GM23248 (cell line): ENCODE results near the gene RNASEH2C. TPM values are rescaled to one million over a fixed set of nuclear protein-coding genes. Genes with fewer than 3 reads are reported as not detected.

Source experiments
- DNase-seq: peaks from one replicate; pipeline ENCODE4 v3.0.0-alpha.2; 2015
- H2AFZ ChIP-seq: fragments of 200-600 bp; sonication (generic); 2 replicates; pipeline ENCODE4 v1.6.1; 2016; ENCODE audit warnings: antibody characterized with exemption
- H3F3A ChIP-seq: fragments of 200-600 bp; sonication (generic); 2 replicates; pipeline ENCODE4 v1.6.1; 2016; ENCODE audit warnings: mild to moderate bottlenecking, antibody characterized with exemption, mixed run types; ENCODE audit not compliant: insufficient read depth
- H3K27ac ChIP-seq: fragments of 200-600 bp; sonication (generic); 2 replicates; pipeline ENCODE4 v1.5.1; 2016; ENCODE audit warnings: mild to moderate bottlenecking
- H3K27me3 ChIP-seq: fragments of 200-600 bp; sonication (generic); replicated peaks from 2 replicates; pipeline ENCODE4 v1.6.1; 2016; ENCODE audit warnings: mild to moderate bottlenecking; ENCODE audit not compliant: insufficient read depth
- H3K36me3 ChIP-seq: fragments of 200-600 bp; sonication (generic); 2 replicates; pipeline ENCODE4 v1.6.1; 2016; ENCODE audit warnings: low read depth, mild to moderate bottlenecking
- H3K4me1 ChIP-seq: fragments of 200-600 bp; sonication (generic); 2 replicates; pipeline ENCODE4 v1.6.1; 2016; ENCODE audit warnings: mild to moderate bottlenecking; ENCODE audit not compliant: insufficient read depth
- H3K4me2 ChIP-seq: fragments of 200-600 bp; sonication (generic); one replicate; pipeline ENCODE4 v1.6.1; 2016; ENCODE audit warnings: mild to moderate bottlenecking; ENCODE audit not compliant: unreplicated experiment
- H3K4me3 ChIP-seq: fragments of 200-600 bp; sonication (generic); 2 replicates; pipeline ENCODE4 v1.5.1; 2016; ENCODE audit warnings: mild to moderate bottlenecking
- H3K79me2 ChIP-seq: fragments of 200-600 bp; sonication (generic); 2 replicates; pipeline ENCODE4 v1.6.1; 2016; ENCODE audit warnings: mild to moderate bottlenecking; ENCODE audit not compliant: insufficient read depth
- H3K9ac ChIP-seq: fragments of 200-600 bp; sonication (generic); 2 replicates; pipeline ENCODE4 v1.6.1; 2016; ENCODE audit warnings: mild to moderate bottlenecking
- H3K9me2 ChIP-seq: fragments of 200-600 bp; sonication (generic); 2 replicates; pipeline ENCODE4 v1.6.1; 2016; ENCODE audit warnings: mixed run types, mild to moderate bottlenecking, moderate library complexity; ENCODE audit not compliant: insufficient read depth
- H3K9me3 ChIP-seq: fragments of 200-600 bp; sonication (generic); one replicate; pipeline ENCODE4 v1.6.1; 2017; ENCODE audit warnings: low read depth
- H4K20me1 ChIP-seq: fragments of 200-600 bp; sonication (generic); 2 replicates; pipeline ENCODE4 v1.6.0; 2016; ENCODE audit not compliant: insufficient read depth
- EZH2 ChIP-seq: fragments of 200-600 bp; sonication (generic); IDR thresholded peaks from 2 replicates; pipeline ENCODE4 v1.6.1; 2018; ENCODE audit warnings: antibody characterized with exemption, mild to moderate bottlenecking; ENCODE audit not compliant: insufficient read depth, poor library complexity, severe bottlenecking
- EZH2phosphoT487 ChIP-seq: fragments of 200-600 bp; sonication (generic); IDR thresholded peaks from 2 replicates; pipeline ENCODE4 v1.6.1; 2018; ENCODE audit warnings: antibody characterized with exemption, moderate library complexity, mild to moderate bottlenecking, low read depth; ENCODE audit not compliant: insufficient read depth
- WGBS, 2 experiments: methylation state at CpG; one replicate each; pipeline ENCODE4 v1.1.6; 2015 to 2017; ENCODE audit warnings: low lambda C conversion rate in 2 of 2, low coverage in 1 of 2; ENCODE audit errors: missing lambda C conversion rate in 2 of 2; 5-methylcytosine and 5-hydroxymethylcytosine counted together
- in situ Hi-C: fragments of 300-500 bp; cut with MboI; formaldehyde crosslinking; loops from 2 replicates; pipeline ENCODE4 v1.15.0; 2020
- polyA plus RNA-seq: library from polyadenylated mRNA; unstranded; fragments of >200 nt; fragmentation: Nextera tagmentation; extraction: Ambion mirVana; gene quantifications from 2 replicates; pipeline ENCODE4 v1.2.1, GENCODE V29; 2016
- small RNA-seq: library from RNA; depleted of rRNA; stranded (forward); fragments of <200 nt; gene quantifications from one replicate; pipeline ENCODE3, GENCODE V24; 2014; ENCODE audit warnings: low read depth, low replicate concordance
- total RNA-seq: library from RNA; depleted of rRNA; stranded (reverse); fragments of >200 nt; shearing (Covaris generic); gene quantifications from 2 replicates; pipeline ENCODE4 v1.2.3, GENCODE V29; 2014; rRNA removed

RNASEH2C gene
- total and polyA plus RNA-seq, 2 experiments from 2014 or later = 45.7 to 117 TPM

GRCh38 chr11:65680192-65680743, 40.3 kb downstream of the RNASEH2C start:
- H3K9me3 ChIP-seq = no peaks in the 10 kb centered on the region
- no peaks in the 10 kb centered on the region for H3K36me3 ChIP-seq
- H3K9me2 ChIP-seq = no peaks in the 10 kb centered on the region
- H3K4me2 ChIP-seq = no peak overlapping the region
- no peak overlapping the region for H3K27ac ChIP-seq
- H4K20me1 ChIP-seq = no peaks in the 10 kb centered on the region
- no peaks in the 10 kb centered on the region for H3K79me2 ChIP-seq
- TF ChIP-seq EZH2 (no peak), EZH2phosphoT487 (no peak)
- H3K4me3 ChIP-seq = no peak overlapping the region
- H3K27me3 ChIP-seq = peaks cover 28% of the 10 kb centered on the region
- WGBS, 2 experiments = 73 to 82% methylated on average over 5 of the region's 5 CpGs
- no peak overlapping the region for H3K9ac ChIP-seq
- no peak overlapping the region for H2AFZ ChIP-seq
- H3F3A ChIP-seq = no peaks in the 10 kb centered on the region
- in situ Hi-C loops = no loop called here
- no peaks in the 10 kb centered on the region for H3K4me1 ChIP-seq
- no peak for DNase-seq

GRCh38 chr11:65672982-65673381, 47.6 kb downstream of the RNASEH2C start:
- Histone ChIP-seq H3K9me2 (no peaks in the 10 kb centered on the region), H4K20me1 (no peaks in the 10 kb centered on the region), H3K79me2 (no peaks in the 10 kb centered on the region), H3K36me3 (no peaks in the 10 kb centered on the region), H3K27ac (no peak overlapping the region), H3K9me3 (no peaks in the 10 kb centered on the region), H3K27me3 (no peaks in the 10 kb centered on the region), H3K9ac (no peak overlapping the region), H3K4me1 (no peaks in the 10 kb centered on the region), H3K4me3 (no peak overlapping the region), H2AFZ (no peak overlapping the region), H3K4me2 (no peak overlapping the region), H3F3A (no peaks in the 10 kb centered on the region)
- TF ChIP-seq EZH2phosphoT487 (no peak), EZH2 (no peak)
- in situ Hi-C loops = no loop called here
- no peak for DNase-seq
- 70 to 78% methylated on average over 2 of the region's 2 CpGs for WGBS, 2 experiments

- Histone ChIP-seq H3K27me3 (no peaks in the 10 kb centered on the region), H3K27ac (no peak overlapping the region), H3K36me3 (no peaks in the 10 kb centered on the region), H3K4me1 (no peaks in the 10 kb centered on the region), H3K79me2 (no peaks in the 10 kb centered on the region), H3K9me3 (no peaks in the 10 kb centered on the region), H3K9ac (no peak overlapping the region), H3K4me3 (no peak overlapping the region), H4K20me1 (no peaks in the 10 kb centered on the region), H3F3A (no peaks in the 10 kb centered on the region), H2AFZ (no peak overlapping the region), H3K4me2 (no peak overlapping the region), H3K9me2 (no peaks in the 10 kb centered on the region)
- no peak for DNase-seq
- TF ChIP-seq EZH2 = no peak
- no peak for TF ChIP-seq EZH2phosphoT487
- in situ Hi-C loops = no loop called here
These were observed 48.3 kb downstream of the RNASEH2C start for GRCh38 chr11:65672180-65672860.

Small RNA genes lying within 50 kb of the gene (small RNA-seq; reads per million reads assigned to genes)
- not detected for gene RN7SL309P

Other genes starting within 250 kb of the RNASEH2C start
- 2,638 and 3,272 TPM in 2 replicates for gene MALAT1, start 221.8 kb downstream of the RNASEH2C start, total RNA-seq
- 7,376 and 13,207 TPM in 2 replicates for gene MALAT1, start 221.8 kb downstream of the RNASEH2C start, polyA plus RNA-seq
- 115 and 133 TPM in 2 replicates for gene SCYL1, start 195.7 kb downstream of the RNASEH2C start, total RNA-seq
- gene SCYL1, start 195.7 kb downstream of the RNASEH2C start, polyA plus RNA-seq = 90.7 and 98.6 TPM in 2 replicates
- gene LTBP3, start 162.4 kb downstream of the RNASEH2C start, total RNA-seq = 98.4 and 112 TPM in 2 replicates
- gene LTBP3, start 162.4 kb downstream of the RNASEH2C start, polyA plus RNA-seq = 36.5 and 39.6 TPM in 2 replicates
- 41.9 and 54.5 TPM in 2 replicates for gene ZNRD2, start 150.3 kb downstream of the RNASEH2C start, total RNA-seq
- gene ZNRD2, start 150.3 kb downstream of the RNASEH2C start, polyA plus RNA-seq = 69.3 and 74.9 TPM in 2 replicates
- 41.2 and 67.0 TPM in 2 replicates for gene FAM89B, start 148.3 kb downstream of the RNASEH2C start, total RNA-seq
- 73.1 and 76.3 TPM in 2 replicates for gene FAM89B, start 148.3 kb downstream of the RNASEH2C start, polyA plus RNA-seq
- gene EHBP1L1, start 144.7 kb downstream of the RNASEH2C start, total RNA-seq = 85.5 and 88.5 TPM in 2 replicates
- 11.5 and 12.6 TPM in 2 replicates for gene EHBP1L1, start 144.7 kb downstream of the RNASEH2C start, polyA plus RNA-seq
- not detected in 2 replicates for gene KCNK7, start 125.0 kb downstream of the RNASEH2C start, total RNA-seq
- gene KCNK7, start 125.0 kb downstream of the RNASEH2C start, polyA plus RNA-seq = not detected in 2 replicates
- 17.6 and 24.7 TPM in 2 replicates for gene MAP3K11, start 106.6 kb downstream of the RNASEH2C start, total RNA-seq
- 9.5 and 10.6 TPM in 2 replicates for gene MAP3K11, start 106.6 kb downstream of the RNASEH2C start, polyA plus RNA-seq
- 23.5 and 30.2 TPM in 2 replicates for gene PCNX3, start 105.0 kb downstream of the RNASEH2C start, total RNA-seq
- gene PCNX3, start 105.0 kb downstream of the RNASEH2C start, polyA plus RNA-seq = 8.1 and 8.6 TPM in 2 replicates
- gene SIPA1, start 82.7 kb downstream of the RNASEH2C start, total RNA-seq = 15.9 and 16.6 TPM in 2 replicates
- 10.8 and 13.0 TPM in 2 replicates for gene SIPA1, start 82.7 kb downstream of the RNASEH2C start, polyA plus RNA-seq
- gene RELA, start 57.9 kb downstream of the RNASEH2C start, total RNA-seq = 38.4 and 45.1 TPM in 2 replicates
- 67.8 and 74.3 TPM in 2 replicates for gene RELA, start 57.9 kb downstream of the RNASEH2C start, polyA plus RNA-seq
- gene KAT5, start 8.5 kb downstream of the RNASEH2C start, total RNA-seq = 36.6 and 47.4 TPM in 2 replicates
- gene KAT5, start 8.5 kb downstream of the RNASEH2C start, polyA plus RNA-seq = 28.8 and 29.5 TPM in 2 replicates
- gene AP5B1, start 60.2 kb upstream of the RNASEH2C start, total RNA-seq = 14.8 and 16.4 TPM in 2 replicates
- 4.4 and 4.9 TPM in 2 replicates for gene AP5B1, start 60.2 kb upstream of the RNASEH2C start, polyA plus RNA-seq
- gene OVOL1, start 66.3 kb upstream of the RNASEH2C start, total RNA-seq = not detected in 2 replicates
- not detected in 2 replicates for gene OVOL1, start 66.3 kb upstream of the RNASEH2C start, polyA plus RNA-seq
- not detected in 2 replicates for gene SNX32, start 113.2 kb upstream of the RNASEH2C start, total RNA-seq
- 0.51 and 0.98 TPM in 2 replicates for gene SNX32, start 113.2 kb upstream of the RNASEH2C start, polyA plus RNA-seq
- 1,045 and 1,312 TPM in 2 replicates for gene CFL1, start 137.4 kb upstream of the RNASEH2C start, total RNA-seq
- gene CFL1, start 137.4 kb upstream of the RNASEH2C start, polyA plus RNA-seq = 2,650 and 2,758 TPM in 2 replicates
- 49.6 and 56.0 TPM in 2 replicates for gene MUS81, start 139.6 kb upstream of the RNASEH2C start, total RNA-seq
- gene MUS81, start 139.6 kb upstream of the RNASEH2C start, polyA plus RNA-seq = 39.4 and 42.0 TPM in 2 replicates
- 308 and 328 TPM in 2 replicates for gene EFEMP2, start 152.0 kb upstream of the RNASEH2C start, total RNA-seq
- 520 and 545 TPM in 2 replicates for gene EFEMP2, start 152.0 kb upstream of the RNASEH2C start, polyA plus RNA-seq
- 1.1 TPM in 1 of 2 replicates, not detected in the other for gene CTSW, start 159.0 kb upstream of the RNASEH2C start, total RNA-seq
- 0.23 and 0.51 TPM in 2 replicates for gene CTSW, start 159.0 kb upstream of the RNASEH2C start, polyA plus RNA-seq
- gene FIBP, start 167.7 kb upstream of the RNASEH2C start, total RNA-seq = 201 and 220 TPM in 2 replicates
- gene FIBP, start 167.7 kb upstream of the RNASEH2C start, polyA plus RNA-seq = 200 and 203 TPM in 2 replicates
- gene CCDC85B, start 169.9 kb upstream of the RNASEH2C start, total RNA-seq = 95.1 and 143 TPM in 2 replicates
- gene CCDC85B, start 169.9 kb upstream of the RNASEH2C start, polyA plus RNA-seq = 116 and 118 TPM in 2 replicates
- gene FOSL1, start 179.6 kb upstream of the RNASEH2C start, total RNA-seq = 80.6 and 88.9 TPM in 2 replicates
- 104 and 105 TPM in 2 replicates for gene FOSL1, start 179.6 kb upstream of the RNASEH2C start, polyA plus RNA-seq
- 46.2 and 50.5 TPM in 2 replicates for gene C11orf68, start 198.3 kb upstream of the RNASEH2C start, total RNA-seq
- 91.5 and 94.4 TPM in 2 replicates for gene C11orf68, start 198.3 kb upstream of the RNASEH2C start, polyA plus RNA-seq
- gene DRAP1, start 198.6 kb upstream of the RNASEH2C start, total RNA-seq = 223 and 307 TPM in 2 replicates
- 517 and 533 TPM in 2 replicates for gene DRAP1, start 198.6 kb upstream of the RNASEH2C start, polyA plus RNA-seq
- 0.13 TPM in 1 of 2 replicates, not detected in the other for gene TSGA10IP, start 224.7 kb upstream of the RNASEH2C start, total RNA-seq
- gene TSGA10IP, start 224.7 kb upstream of the RNASEH2C start, polyA plus RNA-seq = not detected in 2 replicates
- 27.7 and 38.3 TPM in 2 replicates for gene SART1, start 240.9 kb upstream of the RNASEH2C start, total RNA-seq
- gene SART1, start 240.9 kb upstream of the RNASEH2C start, polyA plus RNA-seq = 43.4 and 48.6 TPM in 2 replicates